HG02610 (cell line): ENCODE measurements around the gene PHKA1.
"Not testable (repeated sequence)": the region's sequence is repeated elsewhere in the genome, so short reads cannot be mapped to it uniquely, and the experiment has no call there.

ENCODE experiments used
- ATAC-seq: cut with Tn5 transposase; IDR thresholded peaks from one replicate; pipeline ENCODE4 v1.9.1; 2021; ENCODE audit warnings: mild to moderate bottlenecking, moderate library complexity; ENCODE audit not compliant: unreplicated experiment

The PHKA1 gene

GRCh38 chrX:72669508-72669907, 44.6 kb downstream of the PHKA1 start:
- ATAC-seq = not testable (repeated sequence)

DNA sequence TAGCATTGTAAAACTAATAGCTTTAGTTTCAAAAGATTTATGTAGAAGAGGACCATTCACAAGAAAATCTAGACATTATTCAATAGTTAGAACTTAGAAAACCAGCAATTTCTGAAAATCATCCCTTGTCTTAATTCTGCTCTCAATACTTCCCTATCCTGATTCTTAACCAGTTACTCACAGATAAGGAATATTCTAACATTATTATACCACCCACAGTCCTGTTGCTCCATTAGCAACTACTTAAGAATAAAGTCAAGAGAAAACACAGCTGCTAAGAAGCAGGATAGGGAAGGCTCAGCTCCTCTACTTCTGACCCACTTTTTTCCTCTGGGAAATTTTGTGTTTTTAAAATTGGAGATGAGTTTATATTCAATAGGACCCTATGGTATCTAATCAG, 47.7 kb downstream of the PHKA1 start:
- ATAC-seq = no peak

- no peak for ATAC-seq
Measured at GRCh38 chrX:72663737-72664136, 50.4 kb downstream of the PHKA1 start.

DNA sequence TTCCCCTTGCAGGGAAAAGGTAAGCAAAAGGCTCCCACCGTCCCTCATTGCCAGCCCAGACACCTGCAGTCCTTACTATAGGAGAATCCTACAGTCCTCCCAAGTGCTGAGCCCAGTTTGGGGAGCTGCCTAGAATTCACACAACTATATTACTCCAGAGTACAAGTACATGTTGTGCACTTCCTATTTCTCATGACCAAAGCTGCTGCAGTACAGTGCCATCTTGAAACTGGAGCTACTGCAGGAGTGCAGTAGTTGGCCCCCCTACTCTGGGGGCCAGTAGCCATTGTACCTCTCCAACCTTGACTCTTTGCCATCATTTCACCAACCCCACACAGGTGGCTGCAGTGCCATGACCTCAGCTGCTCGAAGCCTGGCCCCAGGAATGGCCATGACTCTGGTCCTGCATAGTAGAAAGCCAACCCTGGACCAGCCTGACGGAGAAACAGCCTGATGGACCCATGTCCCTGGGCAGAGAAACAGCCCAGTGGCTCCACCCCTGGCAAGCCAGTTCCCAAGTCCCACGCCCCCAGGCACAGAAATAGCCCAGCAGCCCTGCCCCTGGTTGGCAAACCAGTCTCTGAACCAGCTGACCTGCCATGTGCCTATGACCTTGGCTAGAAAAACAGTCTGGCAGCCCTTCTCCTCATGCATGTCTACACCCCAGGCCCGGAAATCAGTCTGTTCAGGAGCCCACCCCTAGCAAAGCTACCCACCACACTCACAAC, 51.9 kb downstream of the PHKA1 start:
- no peak for ATAC-seq

DNA sequence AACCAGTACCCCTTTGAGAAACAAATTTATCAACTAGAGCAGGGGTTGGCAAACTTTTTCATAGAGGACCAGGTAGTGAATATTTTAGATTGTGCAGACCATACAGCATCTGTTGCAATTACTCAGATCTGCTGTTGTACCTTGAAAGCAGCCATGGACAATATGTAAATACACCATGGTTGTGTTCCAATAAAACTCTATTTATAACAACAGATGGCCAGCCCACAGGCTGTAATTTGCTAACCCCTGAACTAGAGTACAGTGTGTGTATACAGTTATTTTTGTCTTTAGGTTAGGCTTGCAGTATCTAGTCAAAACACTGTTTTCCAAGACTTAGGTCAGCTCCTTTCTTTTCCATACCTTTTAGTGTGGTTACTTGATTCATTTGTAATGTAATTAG, 54.4 kb downstream of the PHKA1 start:
- no peak for ATAC-seq

- ATAC-seq = no peak
Measured at GRCh38 chrX:72652082-72652481, 62.0 kb downstream of the PHKA1 start.

DNA sequence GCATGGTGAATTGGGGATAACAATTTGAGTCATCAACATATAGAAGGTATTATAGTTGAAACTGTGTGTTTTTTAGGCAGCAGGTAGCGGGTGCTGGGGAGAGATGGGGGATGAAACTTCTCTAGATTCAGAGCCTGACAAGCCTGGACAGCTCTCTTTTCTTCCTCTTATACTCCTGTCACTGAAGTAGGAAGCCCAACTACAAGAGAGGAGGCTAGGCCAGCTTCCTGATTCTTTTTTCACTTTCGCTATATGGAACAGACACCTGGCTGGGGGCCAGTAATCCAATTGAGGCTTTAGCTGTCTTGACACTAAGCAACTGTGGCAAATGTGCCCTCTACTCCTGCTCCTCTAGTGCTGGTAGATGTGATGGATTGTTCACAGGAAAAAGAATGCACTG, 69.2 kb downstream of the PHKA1 start:
- peak; percentile 83 for ATAC-seq

GRCh38 chrX:72641611-72642010, 72.5 kb downstream of the PHKA1 start:
- no peak for ATAC-seq

- ATAC-seq = no peak
Measured at GRCh38 chrX:72635930-72636329, 78.2 kb downstream of the PHKA1 start.

DNA sequence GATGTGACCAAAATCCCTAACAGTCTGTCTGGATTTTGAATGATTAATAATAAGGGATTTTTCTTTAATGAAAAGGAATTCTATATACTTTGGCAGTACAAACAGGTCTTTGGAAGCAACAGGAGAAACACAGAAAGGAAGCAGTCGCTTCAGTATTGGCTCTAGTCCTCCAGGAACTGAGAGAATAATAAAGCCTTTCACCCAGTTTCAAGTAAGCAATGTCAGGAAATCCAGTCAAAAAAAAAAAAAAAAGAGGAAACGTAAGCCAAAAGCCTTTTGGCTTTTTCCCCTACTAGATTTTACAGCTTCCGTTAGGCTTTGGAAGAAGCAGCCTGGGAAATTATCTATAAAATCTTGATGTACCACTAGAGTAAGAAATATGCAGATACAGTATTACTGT, 79.8 kb downstream of the PHKA1 start:
- ATAC-seq = no peak

GRCh38 chrX:72630185-72630584, 83.9 kb downstream of the PHKA1 start:
- no peak for ATAC-seq

- no peak for ATAC-seq
Measured at GRCh38 chrX:72624194-72624593, 89.9 kb downstream of the PHKA1 start.

GRCh38 chrX:72621625-72622485, 92.3 kb downstream of the PHKA1 start:
- peak; percentile 98 for ATAC-seq

GRCh38 chrX:72621163-72621562, 92.9 kb downstream of the PHKA1 start:
- peak; percentile 24 for ATAC-seq

GRCh38 chrX:72620550-72621145, 93.5 kb downstream of the PHKA1 start:
- no peak for ATAC-seq

GRCh38 chrX:72609313-72609712, 104.8 kb downstream of the PHKA1 start:
- ATAC-seq = no peak

- ATAC-seq = no peak
Measured at GRCh38 chrX:72604705-72605104, 109.4 kb downstream of the PHKA1 start.

DNA sequence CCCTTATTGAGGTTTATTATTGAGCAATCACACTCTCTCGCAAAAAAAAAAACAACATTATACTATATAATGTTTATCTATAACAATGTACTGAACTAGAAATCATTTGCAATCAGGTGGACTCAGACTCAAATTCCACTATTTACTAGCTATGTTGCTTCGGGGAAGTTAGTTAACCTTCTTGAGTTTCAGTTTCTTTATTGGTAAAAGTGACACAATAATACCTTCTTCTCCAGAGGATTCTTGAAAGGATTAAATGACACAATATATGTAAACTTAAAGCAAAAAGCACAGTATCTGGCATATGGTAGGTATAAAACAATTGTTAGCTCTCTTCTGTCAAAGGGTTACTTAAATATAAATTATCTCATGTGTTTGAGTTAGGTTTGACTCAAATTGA, 110.0 kb downstream of the PHKA1 start:
- ATAC-seq = no peak

- ATAC-seq = not testable (repeated sequence)
Measured at GRCh38 chrX:72591038-72591437, 123.1 kb downstream of the PHKA1 start.

DNA sequence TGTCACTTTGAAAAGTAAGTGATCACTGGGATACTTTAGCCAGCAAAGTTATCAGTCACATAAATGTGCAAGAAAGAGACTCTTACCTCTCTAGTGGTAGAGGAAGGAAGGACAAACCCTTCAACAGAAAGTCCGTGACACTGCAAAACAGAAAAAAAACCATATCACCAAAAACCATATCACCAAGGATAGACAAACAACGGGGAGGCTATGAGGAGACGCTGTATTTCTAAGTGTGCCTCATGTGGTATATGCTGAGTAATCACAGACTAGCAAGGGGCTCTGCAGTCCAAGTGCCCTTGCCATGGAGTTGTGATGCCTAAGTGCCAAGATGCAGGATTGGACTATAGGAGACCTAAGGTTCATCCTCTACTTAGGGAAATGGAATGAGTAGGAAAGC, 129.9 kb downstream of the PHKA1 start:
- ATAC-seq = no peak

- ATAC-seq = no peak
Measured at GRCh38 chrX:72576141-72576894, 137.8 kb downstream of the PHKA1 start.
